H7 (cell line): ENCODE measurements around the gene UTP3. TPM values are rescaled to one million over a fixed set of nuclear protein-coding genes. Genes with fewer than 3 reads are reported as not detected.
"Not testable (repeated sequence)": the region's sequence is repeated elsewhere in the genome, so short reads cannot be mapped to it uniquely, and the experiment has no call there.

Experiments used
- DNase-seq: peaks from one replicate; pipeline ENCODE4 v3.0.0; 2012
- H3K27me3 ChIP-seq: 2 replicates; pipeline ENCODE4 v1.6.0; 2011; ENCODE audit warnings: mild to moderate bottlenecking, low read length; ENCODE audit not compliant: control insufficient read depth, insufficient read depth
- H3K36me3 ChIP-seq: replicated peaks from 2 replicates; pipeline ENCODE4 v1.5.1; 2011; ENCODE audit warnings: low read length; ENCODE audit not compliant: control insufficient read depth, insufficient read depth
- H3K4me3 ChIP-seq: 2 replicates; pipeline ENCODE4 v1.5.1; 2011; ENCODE audit warnings: low read depth, mild to moderate bottlenecking, control low read depth, low read length, moderate library complexity; ENCODE audit not compliant: insufficient read depth
- total RNA-seq: library from RNA; depleted of rRNA; stranded (reverse); fragments of >200 nt; shearing (Covaris generic); gene quantifications from 2 replicates; pipeline ENCODE4 v1.2.3, GENCODE V29; 2014

The UTP3 gene
- total RNA-seq, 1 experiment from 2014 or later: 11.5 TPM

- Histone ChIP-seq H3K36me3 (no peaks in the 10 kb centered on the region), H3K27me3 (no peaks in the 10 kb centered on the region), H3K4me3 (no peak within 1 kb of the TSS)
- no peak for DNase-seq
Observed at GRCh38 chr4:70721747-70722146, 33.4 kb downstream of the UTP3 start, which contains the start of gene RUFY3. RUFY3 (plus strand) TSS chr4:70721964; CDS start chr4:70722574, 610 bp downstream.

DNA sequence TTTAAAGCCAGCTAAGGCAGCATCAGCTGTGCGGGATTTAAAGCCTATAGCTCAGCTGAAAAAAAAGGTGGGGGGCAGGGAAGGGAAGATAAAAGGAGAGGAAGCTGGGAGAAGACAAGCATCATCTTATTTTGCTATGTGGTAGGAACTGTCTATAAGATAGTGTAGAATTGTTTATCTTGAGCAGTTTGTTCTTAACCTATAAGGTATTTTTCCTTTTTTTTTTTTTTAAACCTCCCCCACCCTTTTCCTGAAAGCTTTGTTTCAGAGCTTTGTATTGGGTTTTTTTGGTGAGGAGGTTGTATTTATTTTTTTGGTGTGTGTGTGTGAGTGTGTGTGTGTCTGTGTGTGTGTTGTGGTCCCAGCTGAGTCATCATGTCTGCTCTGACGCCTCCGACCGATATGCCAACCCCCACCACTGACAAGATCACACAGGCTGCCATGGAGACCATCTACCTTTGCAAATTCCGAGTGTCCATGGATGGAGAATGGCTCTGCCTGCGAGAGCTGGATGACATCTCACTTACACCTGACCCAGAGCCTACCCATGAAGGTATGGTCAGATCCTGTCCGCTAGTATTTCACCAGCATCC, 34.0 kb downstream of the UTP3 start:
- Histone ChIP-seq H3K27me3 (no peaks in the 10 kb centered on the region), H3K4me3 (no peak overlapping the region), H3K36me3 (no peaks in the 10 kb centered on the region)
- DNase-seq: no peak

- Histone ChIP-seq H3K27me3 (no peaks in the 10 kb centered on the region), H3K4me3 (no peak overlapping the region), H3K36me3 (no peaks in the 10 kb centered on the region)
- DNase-seq: no peak
Observed at GRCh38 chr4:70724463-70724862, 36.1 kb downstream of the UTP3 start.

DNA sequence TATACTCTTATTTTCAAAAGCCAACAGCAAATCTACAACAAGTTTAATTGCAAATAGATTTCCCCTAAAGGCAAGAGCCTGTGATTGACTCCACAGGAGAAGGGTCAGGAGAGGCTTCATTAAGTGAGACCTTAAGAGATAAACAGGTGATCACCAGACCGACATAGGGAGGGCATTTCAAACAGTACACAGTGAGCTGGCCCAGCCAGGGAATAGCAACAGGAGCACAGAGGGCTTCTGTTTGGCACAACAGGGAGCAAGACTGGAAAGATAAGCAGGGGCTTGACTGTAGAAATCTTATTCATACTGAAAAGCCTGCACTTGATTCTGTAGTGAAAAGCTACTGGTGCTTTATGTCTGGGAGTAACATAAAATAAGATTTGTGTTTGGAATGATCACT, 37.3 kb downstream of the UTP3 start:
- H3K27me3 ChIP-seq: no peaks in the 10 kb centered on the region
- H3K36me3 ChIP-seq: no peaks in the 10 kb centered on the region
- no peak for DNase-seq
- no peak overlapping the region for H3K4me3 ChIP-seq

DNA sequence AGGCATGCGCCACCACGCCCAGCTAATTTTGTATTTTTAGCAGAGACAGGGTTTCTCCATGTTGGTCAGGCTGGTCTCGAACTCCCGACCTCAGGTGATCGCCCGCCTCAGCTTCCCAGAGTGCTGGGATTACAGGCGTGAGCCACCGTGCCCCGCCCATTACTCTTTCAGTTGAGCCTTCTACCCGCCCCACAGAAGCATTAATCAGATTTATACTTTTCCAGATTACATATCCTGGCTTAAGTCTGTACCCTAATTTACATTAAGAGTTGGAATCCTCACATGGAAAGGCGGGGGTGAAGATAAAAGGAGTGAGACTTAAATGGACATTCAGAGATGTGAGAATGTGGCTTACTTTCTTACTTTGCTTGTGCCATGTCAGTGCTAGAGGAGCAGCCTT, 38.2 kb downstream of the UTP3 start:
- not testable (repeated sequence) for H3K36me3 ChIP-seq, H3K27me3 ChIP-seq, H3K4me3 ChIP-seq, DNase-seq

- H3K27me3 ChIP-seq: no peaks in the 10 kb centered on the region
- H3K36me3 ChIP-seq: no peaks in the 10 kb centered on the region
- no peak overlapping the region for H3K4me3 ChIP-seq
- DNase-seq: no peak
Observed at GRCh38 chr4:70728091-70728490, 39.8 kb downstream of the UTP3 start.

DNA sequence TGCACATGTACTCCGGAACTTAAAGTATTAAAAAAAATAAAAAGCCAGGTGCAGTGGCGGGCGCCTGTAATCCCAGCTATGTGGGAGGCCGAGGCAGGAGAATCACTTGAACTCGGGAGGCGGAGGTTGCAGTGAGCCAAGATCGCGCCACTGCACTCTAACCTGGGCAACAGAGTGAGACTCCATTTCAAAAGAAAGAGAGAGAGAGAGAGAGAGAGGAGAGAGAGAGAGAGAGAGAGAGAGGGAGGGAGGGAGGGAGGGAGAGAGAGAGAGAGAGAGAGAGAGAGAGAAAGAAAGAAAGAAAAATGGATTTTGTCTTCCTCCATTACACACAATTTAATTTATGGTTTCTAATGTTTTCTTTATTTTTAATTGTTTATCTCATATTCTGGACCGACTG, 44.5 kb downstream of the UTP3 start:
- not testable (repeated sequence) for H3K27me3 ChIP-seq, H3K36me3 ChIP-seq, H3K4me3 ChIP-seq, DNase-seq

GRCh38 chr4:70734168-70734954, 46.0 kb downstream of the UTP3 start:
- H3K27me3 ChIP-seq: no peaks in the 10 kb centered on the region
- no peaks in the 10 kb centered on the region for H3K36me3 ChIP-seq
- no peak overlapping the region for H3K4me3 ChIP-seq
- DNase-seq: no peak

GRCh38 chr4:70734971-70735370, 46.6 kb downstream of the UTP3 start:
- no peak for DNase-seq
- no peak overlapping the region for H3K4me3 ChIP-seq
- no peaks in the 10 kb centered on the region for H3K36me3 ChIP-seq
- no peaks in the 10 kb centered on the region for H3K27me3 ChIP-seq

DNA sequence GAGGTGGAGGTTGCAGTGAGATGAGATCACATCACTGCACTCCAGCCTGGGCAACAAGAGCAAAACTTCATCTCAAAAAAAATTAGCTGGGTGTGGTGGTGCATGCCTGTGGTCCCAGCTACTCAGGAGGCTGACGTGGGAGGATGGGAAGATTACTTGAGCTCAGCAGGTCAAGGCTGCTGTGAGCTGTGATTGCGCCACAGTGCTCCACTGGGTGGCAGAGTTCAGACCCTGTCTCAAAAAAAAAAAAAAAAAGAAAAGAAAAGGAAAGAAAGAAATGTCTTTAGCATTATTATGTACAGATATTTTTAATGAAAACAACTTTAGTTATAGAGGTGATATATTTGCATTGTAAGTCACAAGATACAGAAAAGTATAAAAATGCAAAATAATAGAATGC, 47.6 kb downstream of the UTP3 start:
- H3K36me3 ChIP-seq, H3K4me3 ChIP-seq, H3K27me3 ChIP-seq, DNase-seq: not testable (repeated sequence)

- Histone ChIP-seq H3K36me3 (no peaks in the 10 kb centered on the region), H3K27me3 (no peaks in the 10 kb centered on the region), H3K4me3 (no peak overlapping the region)
- no peak for DNase-seq
Observed at GRCh38 chr4:70737006-70737405, 48.7 kb downstream of the UTP3 start.

GRCh38 chr4:70737409-70737808, 49.1 kb downstream of the UTP3 start:
- no peaks in the 10 kb centered on the region for H3K27me3 ChIP-seq
- H3K36me3 ChIP-seq: no peaks in the 10 kb centered on the region
- no peak for DNase-seq
- H3K4me3 ChIP-seq: no peak overlapping the region

DNA sequence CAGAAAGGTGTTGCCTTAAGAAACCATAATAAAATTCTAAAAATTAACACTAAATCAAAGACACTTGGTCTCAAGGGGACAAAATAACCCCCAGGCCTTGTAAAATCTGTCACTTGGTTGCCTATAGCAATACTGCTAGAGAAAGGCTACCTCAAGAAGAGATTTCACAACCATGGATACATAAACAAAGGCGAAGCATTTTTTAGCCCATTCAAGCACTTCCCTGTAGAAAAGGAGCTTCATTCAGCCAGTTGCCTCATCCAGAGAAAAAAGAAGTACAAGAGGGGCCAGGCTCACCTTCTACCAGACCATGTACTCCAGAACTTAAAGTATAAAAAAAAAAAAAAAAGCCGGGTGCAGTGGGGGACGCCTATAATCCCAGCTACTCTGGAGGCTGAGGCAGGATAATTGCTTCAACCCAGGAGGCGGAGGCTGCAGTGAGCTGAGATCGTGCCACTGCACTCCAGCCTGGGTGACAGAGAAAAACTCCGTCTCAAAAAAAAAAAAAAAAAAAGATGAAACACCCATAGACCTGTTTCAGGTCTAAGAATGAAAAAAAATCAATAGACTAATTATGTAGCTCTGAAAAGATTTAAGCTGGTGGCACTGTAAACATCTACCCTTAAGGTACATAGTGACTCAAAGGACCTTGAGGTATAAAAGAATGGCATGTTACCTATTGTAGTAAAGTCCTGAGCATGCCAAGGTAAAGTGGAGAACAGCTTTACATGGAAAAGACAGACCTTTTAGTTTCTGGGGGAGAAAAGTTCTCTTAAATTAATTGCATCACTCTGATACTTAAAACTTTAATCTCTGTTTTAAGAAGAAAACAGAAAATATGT, 51.4 kb downstream of the UTP3 start:
- H3K27me3 ChIP-seq: no peaks in the 10 kb centered on the region
- H3K36me3 ChIP-seq: no peaks in the 10 kb centered on the region
- H3K4me3 ChIP-seq: no peak overlapping the region
- no peak for DNase-seq
